Smooth muscle cell (in vitro differentiated cells): ENCODE measurements around the gene ADAMTS6. TPM values are rescaled to one million over a fixed set of nuclear protein-coding genes. Genes with fewer than 3 reads are reported as not detected.

Experiments used
- DNase-seq: peaks from one replicate; lab custom pipeline; 2025; ENCODE audit not compliant: unreplicated experiment; lab: John Stamatoyannopoulos, UW
- H2AFZ ChIP-seq: fragments of 200-600 bp; sonication (generic); 2 replicates; pipeline ENCODE4 v1.6.0; 2016; ENCODE audit warnings: antibody characterized with exemption, low read depth, mild to moderate bottlenecking
- H3F3A ChIP-seq: fragments of 200-600 bp; sonication (generic); 2 replicates; pipeline ENCODE4 v1.6.0; 2017; ENCODE audit warnings: antibody characterized with exemption, low read depth
- H3K27ac ChIP-seq: fragments of 200-600 bp; sonication (generic); 2 replicates; pipeline ENCODE4 v1.5.1; 2016; ENCODE audit warnings: low read depth, mild to moderate bottlenecking
- H3K27me3 ChIP-seq: fragments of 200-600 bp; sonication (generic); 2 replicates; pipeline ENCODE4 v1.6.1; 2016; ENCODE audit warnings: low read depth, mild to moderate bottlenecking
- H3K36me3 ChIP-seq: fragments of 200-600 bp; sonication (generic); 2 replicates; pipeline ENCODE4 v1.5.1; 2016; ENCODE audit warnings: low read depth
- H3K4me1 ChIP-seq: fragments of 200-600 bp; sonication (generic); 2 replicates; pipeline ENCODE4 v1.5.1; 2016; ENCODE audit warnings: low read depth
- H3K4me2 ChIP-seq: fragments of 200-600 bp; sonication (generic); 2 replicates; pipeline ENCODE4 v1.6.0; 2016; ENCODE audit warnings: mild to moderate bottlenecking
- H3K4me3 ChIP-seq: fragments of 200-600 bp; sonication (generic); 2 replicates; pipeline ENCODE4 v1.5.1; 2016; ENCODE audit warnings: mild to moderate bottlenecking
- H3K79me2 ChIP-seq: fragments of 200-600 bp; sonication (generic); 2 replicates; pipeline ENCODE4 v1.6.0; 2016; ENCODE audit warnings: low read depth, mild to moderate bottlenecking
- H3K9ac ChIP-seq: fragments of 200-600 bp; sonication (generic); 2 replicates; pipeline ENCODE4 v1.6.0; 2016; ENCODE audit warnings: low read depth
- H3K9me3 ChIP-seq: fragments of 200-600 bp; sonication (generic); replicated peaks from 2 replicates; pipeline ENCODE4 v1.5.1; 2016; ENCODE audit warnings: low read depth
- H4K20me1 ChIP-seq: fragments of 200-600 bp; sonication (generic); 2 replicates; pipeline ENCODE4 v1.6.0; 2016; ENCODE audit warnings: low read depth
- CTCF ChIP-seq: fragments of 200-600 bp; sonication (generic); IDR thresholded peaks from 2 replicates; pipeline ENCODE4 v1.5.1; 2017; ENCODE audit warnings: borderline replicate concordance, mild to moderate bottlenecking, antibody characterized with exemption; ENCODE audit not compliant: insufficient read depth, poor library complexity, severe bottlenecking
- WGBS: methylation state at CpG from one replicate; pipeline ENCODE4 v1.1.7; 2016; ENCODE audit warnings: low lambda C conversion rate; 5-methylcytosine and 5-hydroxymethylcytosine counted together
- polyA plus RNA-seq: library from polyadenylated mRNA; unstranded; fragments of >200 nt; fragmentation: Nextera tagmentation; extraction: Ambion mirVana; gene quantifications from 2 replicates; pipeline ENCODE4 v1.2.1, GENCODE V29; 2016
- total RNA-seq: library from RNA; depleted of rRNA; stranded (reverse); fragments of >200 nt; gene quantifications from 2 replicates; pipeline ENCODE4 v1.2.3, GENCODE V29; 2014

Gene ADAMTS6
- total and polyA plus RNA-seq, 2 experiments from 2014 or later: 5.9 to 111 TPM

DNA sequence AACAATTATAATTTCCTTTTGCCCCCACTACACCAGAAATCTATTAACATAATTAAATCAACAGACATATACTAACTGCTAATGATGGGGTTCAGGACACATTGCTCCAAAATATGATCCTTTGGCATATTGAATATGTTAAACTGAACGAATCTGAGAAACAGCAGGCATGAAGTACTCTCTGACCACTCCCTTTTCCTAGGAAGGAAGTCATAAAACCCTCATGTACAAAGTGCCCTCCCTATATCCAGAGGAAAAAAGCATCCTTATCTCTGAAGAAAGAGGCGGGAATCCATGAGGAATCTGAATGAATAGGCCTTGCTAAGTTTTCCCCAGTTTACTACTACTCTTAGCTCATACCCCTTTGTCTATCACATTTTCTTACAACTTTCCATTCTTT, 67.9 kb downstream of the ADAMTS6 start:
- H3K9ac ChIP-seq: no peak overlapping the region
- peaks cover 6% of the 10 kb centered on the region for H4K20me1 ChIP-seq
- H3K79me2 ChIP-seq: peaks cover 58% of the 10 kb centered on the region
- H3K4me2 ChIP-seq: no peak overlapping the region
- 64% methylated on average over 2 of the region's 2 CpGs for WGBS
- TF ChIP-seq CTCF: no peak
- no peaks in the 10 kb centered on the region for H3K27me3 ChIP-seq
- H3K4me3 ChIP-seq: no peak overlapping the region
- no peaks in the 10 kb centered on the region for H3K9me3 ChIP-seq
- no peak overlapping the region for H3K27ac ChIP-seq
- no peaks in the 10 kb centered on the region for H3K4me1 ChIP-seq
- H2AFZ ChIP-seq: no peak overlapping the region
- H3F3A ChIP-seq: no peaks in the 10 kb centered on the region
- DNase-seq: no peak
- H3K36me3 ChIP-seq: peaks cover 6% of the 10 kb centered on the region

DNA sequence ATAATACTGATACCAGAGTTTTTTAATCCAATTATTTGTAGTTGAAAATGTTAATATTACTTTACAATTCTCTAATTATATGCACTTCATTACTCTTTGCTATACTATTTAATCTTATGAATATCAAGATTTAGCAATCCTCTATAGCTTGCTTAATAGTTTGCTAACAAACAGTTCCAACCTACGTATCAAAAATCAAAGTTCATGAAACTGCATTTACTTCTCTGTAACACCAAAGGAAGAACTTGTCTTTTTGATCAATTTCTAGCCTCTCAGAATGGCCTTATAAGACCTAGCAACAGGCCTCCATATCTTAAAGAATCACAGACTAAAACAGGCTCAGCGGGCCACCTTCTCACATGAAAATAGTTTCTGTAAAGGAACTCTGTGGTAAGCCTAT, 68.9 kb downstream of the ADAMTS6 start:
- 96% methylated on average over 2 of the region's 2 CpGs for WGBS
- peaks cover 52% of the 10 kb centered on the region for H3K79me2 ChIP-seq

GRCh38 chr5:65411356-65411755, 70.4 kb downstream of the ADAMTS6 start:
- H2AFZ ChIP-seq: no peak overlapping the region
- no peak overlapping the region for H3K27ac ChIP-seq
- no peaks in the 10 kb centered on the region for H3K27me3 ChIP-seq
- H3K36me3 ChIP-seq: peaks cover 4% of the 10 kb centered on the region
- H3K4me3 ChIP-seq: no peak overlapping the region
- no peaks in the 10 kb centered on the region for H3F3A ChIP-seq
- H3K9me3 ChIP-seq: no peaks in the 10 kb centered on the region
- DNase-seq: no peak
- peaks cover 41% of the 10 kb centered on the region for H3K79me2 ChIP-seq
- H3K4me1 ChIP-seq: no peaks in the 10 kb centered on the region
- TF ChIP-seq CTCF: no peak
- peaks cover 6% of the 10 kb centered on the region for H4K20me1 ChIP-seq
- no peak overlapping the region for H3K4me2 ChIP-seq
- no peak overlapping the region for H3K9ac ChIP-seq
- 97% methylated on average over 2 of the region's 2 CpGs for WGBS

More for the DNA sequence above, 68.9 kb downstream of the ADAMTS6 start:
- no peak for TF ChIP-seq CTCF
- H3K36me3 ChIP-seq: peaks cover 1% of the 10 kb centered on the region
- no peak overlapping the region for H2AFZ ChIP-seq
- H3K4me1 ChIP-seq: no peaks in the 10 kb centered on the region
- H3K9ac ChIP-seq: no peak overlapping the region
- no peak overlapping the region for H3K4me2 ChIP-seq
- no peaks in the 10 kb centered on the region for H3F3A ChIP-seq
- no peaks in the 10 kb centered on the region for H3K9me3 ChIP-seq
- H3K4me3 ChIP-seq: no peak overlapping the region
- peaks cover 6% of the 10 kb centered on the region for H4K20me1 ChIP-seq
- no peak overlapping the region for H3K27ac ChIP-seq
- H3K27me3 ChIP-seq: no peaks in the 10 kb centered on the region
- DNase-seq: no peak

DNA sequence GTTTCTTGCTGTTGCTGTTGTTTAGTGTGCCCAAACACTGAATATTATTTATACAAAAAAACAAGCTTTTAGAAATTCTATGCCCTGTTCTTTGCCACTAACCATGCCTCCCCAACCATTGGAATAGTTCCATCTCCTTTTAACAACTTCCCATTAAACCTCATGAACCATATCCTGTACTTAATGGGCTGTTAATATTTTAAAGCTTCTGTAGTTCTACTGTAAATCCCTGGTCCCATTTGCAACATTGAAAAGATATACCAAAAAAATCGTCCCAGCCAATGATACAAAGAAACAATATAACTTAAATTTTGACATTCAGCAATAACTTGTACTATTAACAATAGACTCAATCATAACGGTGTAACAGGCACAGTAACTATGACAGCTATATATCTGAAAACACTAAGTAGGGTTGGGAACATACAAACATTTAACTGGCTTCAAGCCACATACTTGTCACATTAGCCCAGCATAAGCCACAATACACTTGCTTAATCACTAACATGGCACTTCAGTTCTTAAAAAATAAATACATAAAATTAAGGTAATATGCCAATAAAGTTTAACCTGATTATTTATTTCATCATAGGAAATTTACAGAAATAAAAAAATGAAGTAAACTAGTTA, 86.1 kb downstream of the ADAMTS6 start:
- Histone ChIP-seq H3K36me3 (no peaks in the 10 kb centered on the region), H3K4me1 (no peaks in the 10 kb centered on the region), H2AFZ (no peak overlapping the region), H3K9ac (no peak overlapping the region), H3F3A (no peaks in the 10 kb centered on the region), H3K4me3 (no peak overlapping the region), H4K20me1 (no peaks in the 10 kb centered on the region), H3K79me2 (no peaks in the 10 kb centered on the region), H3K27me3 (no peaks in the 10 kb centered on the region), H3K4me2 (no peak overlapping the region), H3K9me3 (no peaks in the 10 kb centered on the region), H3K27ac (no peak overlapping the region)
- TF ChIP-seq CTCF: no peak
- DNase-seq: no peak
- WGBS: 57% methylated on average over 2 of the region's 2 CpGs
